ENCODE measurements around the gene FADS1.

FADS1 gene

DNA sequence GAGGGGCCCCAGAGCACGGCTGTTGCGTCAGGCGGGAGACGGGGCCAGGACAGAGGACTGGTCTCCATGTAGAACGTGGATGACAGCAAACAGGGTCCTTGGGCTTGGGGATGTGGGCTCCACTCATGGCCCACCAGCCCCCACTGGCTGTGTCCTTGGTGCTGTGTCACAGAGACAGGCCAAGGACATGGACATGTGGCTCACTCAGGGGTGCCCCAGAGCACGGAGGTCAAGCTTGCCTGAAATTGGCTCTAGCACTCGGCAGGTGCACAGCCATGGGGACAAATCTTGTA lies 25.7 kb upstream of the FADS1 start:
- Histone ChIP-seq H3K36me3 (ENCODE audit: insufficient read depth, insufficient read length, low read length) (peaks cover 78% of the 10 kb centered on the region), H3K9ac (ENCODE audit: insufficient read length, low read depth) (no peak overlapping the region), H3K4me3 (ENCODE audit: insufficient read length, low read depth) (no peak overlapping the region), H3K4me1 (ENCODE audit: insufficient read depth, insufficient read length) (peaks cover 2% of the 10 kb centered on the region), H3K9me3 (ENCODE audit: insufficient read depth, low read length) (no peaks in the 10 kb centered on the region), H3K27me3 (ENCODE audit: insufficient read depth, insufficient read length) (no peaks in the 10 kb centered on the region)
- TF ChIP-seq YY1 (IDR thresholded peaks at IDR 0.05; ENCODE audit: insufficient read depth, insufficient read length), result no peak
- no peak for TF ChIP-seq ZNF274 (IDR thresholded peaks at IDR 0.05; ENCODE audit: low read depth, low read length)
- no peak for TF ChIP-seq SUZ12 (IDR thresholded peaks at IDR 0.05; ENCODE audit: extremely low read depth, insufficient read depth, insufficient read length)
- DNase-seq (ENCODE audit: low read depth, low spot score), result no peak

DNA sequence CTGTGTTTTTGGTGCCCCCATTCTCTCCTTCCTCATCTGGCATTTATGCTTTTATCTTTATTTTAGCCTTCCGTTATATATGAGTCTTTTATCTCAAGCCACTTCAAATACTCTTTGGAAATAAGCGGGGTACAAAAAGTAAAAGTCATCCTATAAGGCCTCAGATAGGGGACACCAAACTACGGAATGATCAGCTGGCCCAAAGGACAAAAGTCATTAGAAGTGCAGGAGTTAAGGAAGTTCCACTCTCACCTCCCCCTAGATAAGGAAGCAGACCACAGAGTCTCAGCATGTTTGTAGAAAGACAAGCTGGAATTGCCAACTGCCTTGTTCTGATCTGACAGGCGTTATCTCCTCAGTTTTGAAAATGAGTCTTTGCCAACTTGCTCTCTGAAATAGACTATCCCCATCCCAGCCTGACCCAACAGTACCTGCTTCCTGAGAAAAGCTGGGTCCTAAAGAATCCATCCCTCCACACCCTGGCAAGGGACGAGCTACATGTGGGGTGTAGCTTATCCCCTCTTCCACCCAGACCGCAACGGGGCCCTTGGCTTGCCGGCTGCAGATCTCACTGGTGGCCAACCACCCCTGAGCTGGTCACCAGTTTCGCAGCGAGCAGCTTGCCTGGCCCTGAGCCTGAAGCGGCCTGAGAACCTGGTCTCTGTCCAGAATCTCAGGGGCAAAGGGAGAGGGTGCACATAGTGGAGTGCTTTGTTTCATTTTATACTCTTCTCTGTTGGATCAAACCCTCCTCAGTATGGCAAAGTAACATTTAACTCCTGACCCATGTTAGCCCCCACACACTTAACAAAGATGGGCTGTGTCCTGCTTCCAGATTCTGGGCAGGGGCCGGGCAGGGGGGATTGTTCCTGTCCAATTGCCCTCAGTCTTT lies 25.1 kb upstream of the FADS1 start:
- H3K4me1 ChIP-seq (ENCODE audit: insufficient read depth, insufficient read length), result peaks cover 5% of the 10 kb centered on the region
- H3K27me3 ChIP-seq (ENCODE audit: insufficient read depth, insufficient read length), result no peaks in the 10 kb centered on the region
- H3K4me3 ChIP-seq (ENCODE audit: insufficient read length, low read depth), result no peak overlapping the region
- H3K9me3 ChIP-seq (ENCODE audit: insufficient read depth, low read length), result no peaks in the 10 kb centered on the region
- H3K36me3 ChIP-seq (ENCODE audit: insufficient read depth, insufficient read length, low read length), result peaks cover 77% of the 10 kb centered on the region
- TF ChIP-seq YY1 (IDR thresholded peaks at IDR 0.05; ENCODE audit: insufficient read depth, insufficient read length) (no peak), SUZ12 (IDR thresholded peaks at IDR 0.05; ENCODE audit: extremely low read depth, insufficient read depth, insufficient read length) (no peak), ZNF274 (IDR thresholded peaks at IDR 0.05; ENCODE audit: low read depth, low read length) (no peak)
- DNase-seq (ENCODE audit: low read depth, low spot score), result no peak
- H3K9ac ChIP-seq (ENCODE audit: insufficient read length, low read depth), result no peak overlapping the region

DNA sequence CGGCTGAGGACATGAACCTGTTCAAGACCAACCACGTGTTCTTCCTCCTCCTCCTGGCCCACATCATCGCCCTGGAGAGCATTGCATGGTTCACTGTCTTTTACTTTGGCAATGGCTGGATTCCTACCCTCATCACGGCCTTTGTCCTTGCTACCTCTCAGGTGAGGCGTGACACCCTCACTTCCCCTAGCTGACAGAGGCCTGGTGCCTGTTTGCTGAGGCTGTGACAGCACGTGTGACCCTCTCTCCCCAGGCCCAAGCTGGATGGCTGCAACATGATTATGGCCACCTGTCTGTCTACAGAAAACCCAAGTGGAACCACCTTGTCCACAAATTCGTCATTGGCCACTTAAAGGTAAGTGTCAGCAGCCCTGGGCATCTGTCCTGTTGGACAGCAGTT lies 23.6 kb upstream of the FADS1 start:
- H3K4me3 ChIP-seq (ENCODE audit: insufficient read length, low read depth), result no peak overlapping the region
- H3K4me1 ChIP-seq (ENCODE audit: insufficient read depth, insufficient read length), result peaks cover 5% of the 10 kb centered on the region
- no peaks in the 10 kb centered on the region for H3K27me3 ChIP-seq (ENCODE audit: insufficient read depth, insufficient read length)
- TF ChIP-seq YY1 (IDR thresholded peaks at IDR 0.05; ENCODE audit: insufficient read depth, insufficient read length), result no peak
- TF ChIP-seq SUZ12 (IDR thresholded peaks at IDR 0.05; ENCODE audit: extremely low read depth, insufficient read depth, insufficient read length), result no peak
- TF ChIP-seq ZNF274 (IDR thresholded peaks at IDR 0.05; ENCODE audit: low read depth, low read length), result no peak
- H3K9ac ChIP-seq (ENCODE audit: insufficient read length, low read depth), result no peak overlapping the region
- no peak for DNase-seq (ENCODE audit: low read depth, low spot score)
- peaks cover 79% of the 10 kb centered on the region for H3K36me3 ChIP-seq (ENCODE audit: insufficient read depth, insufficient read length, low read length)
- H3K9me3 ChIP-seq (ENCODE audit: insufficient read depth, low read length), result no peaks in the 10 kb centered on the region

DNA sequence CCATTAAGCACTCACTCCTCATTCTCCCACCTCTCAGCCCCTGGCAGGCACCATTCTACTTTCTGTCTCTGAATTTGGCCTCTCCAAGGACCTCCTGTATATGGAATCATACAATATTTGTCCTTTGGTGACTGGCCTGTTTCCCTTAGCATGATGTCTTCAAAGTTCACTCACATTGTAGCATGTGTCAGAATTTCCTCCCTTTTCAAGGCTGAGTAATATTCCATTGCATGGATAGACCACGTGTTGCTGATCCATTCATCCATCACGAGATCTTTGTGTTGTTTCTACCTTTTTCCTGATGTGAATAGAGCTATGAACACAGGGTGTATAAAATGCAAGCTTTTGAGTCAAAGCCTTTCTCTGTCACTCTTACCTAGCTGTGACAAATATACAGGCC lies 22.9 kb upstream of the FADS1 start:
- no peak for DNase-seq (ENCODE audit: low read depth, low spot score)
- Histone ChIP-seq H3K9me3 (ENCODE audit: insufficient read depth, low read length) (no peaks in the 10 kb centered on the region), H3K27me3 (ENCODE audit: insufficient read depth, insufficient read length) (no peaks in the 10 kb centered on the region), H3K4me1 (ENCODE audit: insufficient read depth, insufficient read length) (peaks cover 5% of the 10 kb centered on the region), H3K36me3 (ENCODE audit: insufficient read depth, insufficient read length, low read length) (peaks cover 74% of the 10 kb centered on the region), H3K4me3 (ENCODE audit: insufficient read length, low read depth) (no peak overlapping the region), H3K9ac (ENCODE audit: insufficient read length, low read depth) (no peak overlapping the region)
- TF ChIP-seq YY1 (IDR thresholded peaks at IDR 0.05; ENCODE audit: insufficient read depth, insufficient read length), result no peak
- no peak for TF ChIP-seq SUZ12 (IDR thresholded peaks at IDR 0.05; ENCODE audit: extremely low read depth, insufficient read depth, insufficient read length)
- TF ChIP-seq ZNF274 (IDR thresholded peaks at IDR 0.05; ENCODE audit: low read depth, low read length), result no peak

DNA sequence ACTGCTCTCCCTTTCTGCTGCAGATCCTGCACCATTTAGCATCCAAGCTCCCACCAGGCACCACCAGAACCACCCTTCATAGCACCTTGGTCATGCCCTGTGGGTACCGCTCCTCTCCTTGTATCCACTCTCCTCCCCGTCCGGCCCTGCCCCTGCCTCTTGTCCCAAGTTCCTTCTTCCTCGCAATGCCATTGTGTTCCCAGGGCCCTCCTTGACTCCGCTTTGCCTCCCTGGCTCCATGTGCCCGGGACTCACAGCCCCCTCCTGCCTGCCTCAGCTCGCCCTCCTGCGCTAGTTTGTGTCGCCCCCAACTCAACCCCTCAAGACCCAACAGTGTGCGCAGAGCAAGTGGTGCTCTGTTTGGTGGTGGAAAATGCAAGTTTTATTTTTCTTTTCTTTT lies 22.1 kb upstream of the FADS1 start:
- H3K36me3 ChIP-seq (ENCODE audit: insufficient read depth, insufficient read length, low read length), result peaks cover 71% of the 10 kb centered on the region
- H3K4me1 ChIP-seq (ENCODE audit: insufficient read depth, insufficient read length), result peaks cover 7% of the 10 kb centered on the region
- no peaks in the 10 kb centered on the region for H3K27me3 ChIP-seq (ENCODE audit: insufficient read depth, insufficient read length)
- DNase-seq (ENCODE audit: low read depth, low spot score), result no peak
- H3K9me3 ChIP-seq (ENCODE audit: insufficient read depth, low read length), result no peaks in the 10 kb centered on the region
- TF ChIP-seq ZNF274 (IDR thresholded peaks at IDR 0.05; ENCODE audit: low read depth, low read length), result no peak
- TF ChIP-seq YY1 (IDR thresholded peaks at IDR 0.05; ENCODE audit: insufficient read depth, insufficient read length), result no peak
- no peak overlapping the region for H3K9ac ChIP-seq (ENCODE audit: insufficient read length, low read depth)
- no peak overlapping the region for H3K4me3 ChIP-seq (ENCODE audit: insufficient read length, low read depth)

DNA sequence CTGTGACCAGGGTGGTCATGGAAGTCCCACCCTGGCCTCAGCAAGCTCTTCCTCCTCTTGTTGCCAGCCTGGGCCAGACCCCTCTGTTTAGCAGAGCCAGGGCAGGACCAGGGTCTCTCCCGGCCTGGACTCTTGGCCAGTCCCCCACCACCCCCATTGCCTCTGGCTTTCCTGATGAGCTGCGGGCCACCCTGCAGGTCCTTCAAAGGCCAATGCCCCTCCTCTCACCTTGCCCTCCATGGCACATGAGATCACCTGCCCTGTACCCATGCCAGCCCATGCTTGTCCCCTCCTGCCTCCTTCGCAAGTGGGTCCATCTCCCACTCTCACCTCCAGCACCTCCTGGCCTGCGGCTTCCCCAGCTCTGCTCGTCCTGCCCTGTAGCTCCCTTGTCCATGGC lies 21.7 kb upstream of the FADS1 start:
- Histone ChIP-seq H3K4me1 (ENCODE audit: insufficient read depth, insufficient read length) (peaks cover 11% of the 10 kb centered on the region), H3K9me3 (ENCODE audit: insufficient read depth, low read length) (no peaks in the 10 kb centered on the region), H3K4me3 (ENCODE audit: insufficient read length, low read depth) (no peak overlapping the region), H3K36me3 (ENCODE audit: insufficient read depth, insufficient read length, low read length) (peaks cover 73% of the 10 kb centered on the region), H3K9ac (ENCODE audit: insufficient read length, low read depth) (no peak overlapping the region), H3K27me3 (ENCODE audit: insufficient read depth, insufficient read length) (no peaks in the 10 kb centered on the region)
- DNase-seq (ENCODE audit: low read depth, low spot score), result no peak
- TF ChIP-seq SUZ12 (IDR thresholded peaks at IDR 0.05; ENCODE audit: extremely low read depth, insufficient read depth, insufficient read length), result no peak
- TF ChIP-seq ZNF274 (IDR thresholded peaks at IDR 0.05; ENCODE audit: low read depth, low read length), result no peak
- TF ChIP-seq YY1 (IDR thresholded peaks at IDR 0.05; ENCODE audit: insufficient read depth, insufficient read length), result no peak

DNA sequence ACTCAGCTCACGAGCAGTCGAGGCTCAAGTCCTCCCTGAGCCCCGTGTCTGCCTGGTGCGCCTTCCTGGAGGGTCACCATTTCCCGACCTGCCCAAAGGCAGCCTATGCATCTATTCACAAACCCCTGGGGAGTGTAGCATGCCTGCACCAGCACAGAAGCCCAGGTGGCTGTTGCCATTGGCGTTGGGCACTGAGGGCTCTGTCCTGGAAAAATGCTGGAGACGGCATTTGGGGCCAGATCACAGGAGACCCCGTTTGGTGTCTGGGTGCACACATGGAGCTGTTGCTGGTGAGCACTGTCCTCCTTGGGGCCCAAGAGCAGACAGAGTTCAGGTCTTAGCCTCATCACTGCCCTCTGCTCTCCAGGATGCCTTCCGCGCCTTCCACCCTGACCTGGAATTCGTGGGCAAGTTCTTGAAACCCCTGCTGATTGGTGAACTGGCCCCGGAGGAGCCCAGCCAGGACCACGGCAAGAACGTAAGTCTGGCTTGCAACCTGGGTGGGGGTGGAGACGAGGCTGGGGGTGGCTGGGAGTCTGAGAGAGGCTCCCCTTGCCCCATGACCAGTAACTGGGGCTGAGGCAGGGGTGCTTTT lies 20.7 kb upstream of the FADS1 start:
- H3K36me3 ChIP-seq (ENCODE audit: insufficient read depth, insufficient read length, low read length), result peaks cover 72% of the 10 kb centered on the region
- no peaks in the 10 kb centered on the region for H3K27me3 ChIP-seq (ENCODE audit: insufficient read depth, insufficient read length)
- H3K9ac ChIP-seq (ENCODE audit: insufficient read length, low read depth), result no peak overlapping the region
- no peak for TF ChIP-seq ZNF274 (IDR thresholded peaks at IDR 0.05; ENCODE audit: low read depth, low read length)
- no peak for TF ChIP-seq SUZ12 (IDR thresholded peaks at IDR 0.05; ENCODE audit: extremely low read depth, insufficient read depth, insufficient read length)
- no peak for TF ChIP-seq YY1 (IDR thresholded peaks at IDR 0.05; ENCODE audit: insufficient read depth, insufficient read length)
- H3K4me1 ChIP-seq (ENCODE audit: insufficient read depth, insufficient read length), result peaks cover 19% of the 10 kb centered on the region
- no peaks in the 10 kb centered on the region for H3K9me3 ChIP-seq (ENCODE audit: insufficient read depth, low read length)
- DNase-seq (ENCODE audit: low read depth, low spot score), result no peak
- H3K4me3 ChIP-seq (ENCODE audit: insufficient read length, low read depth), result no peak overlapping the region
